Stimulated activated CD8-positive, alpha-beta memory T cell treated with anti-CD3 and anti-CD28 coated beads, Interleukin-7, amount 100 ng/mL, for 4 hours (primary cell): ENCODE data around the gene PRKD1.

Experiments
- DNase-seq, 2 donors: peaks; one replicate each; pipeline ENCODE4 v3.0.0-alpha.2; 2020; ENCODE audit warnings: low read depth in 2 of 2

Gene PRKD1

GRCh38 chr14:29927376-29928116 is at the start of gene PRKD1:
TSS of gene PRKD1 (minus strand) at chr14:29927847.
- no peak for DNase-seq

GRCh38 chr14:29971101-29971500 is 43.5 kb upstream of the PRKD1 start:
- DNase-seq, result no peak

GRCh38 chr14:29955087-29955486 is 27.4 kb upstream of the PRKD1 start:
- DNase-seq, result no peak

GRCh38 chr14:29953501-29953900 is 25.9 kb upstream of the PRKD1 start:
- no peak for DNase-seq

GRCh38 chr14:29944091-29944490 is 16.4 kb upstream of the PRKD1 start:
- no peak for DNase-seq

GRCh38 chr14:29941401-29941800 is 13.8 kb upstream of the PRKD1 start:
- no peak for DNase-seq

- no peak for DNase-seq
Observed at GRCh38 chr14:29940482-29940881, 12.8 kb upstream of the PRKD1 start.

GRCh38 chr14:29937116-29937515 is 9.5 kb upstream of the PRKD1 start:
- DNase-seq, result no peak

- no peak for DNase-seq
Observed at GRCh38 chr14:29930283-29930682, 2.6 kb upstream of the PRKD1 start.

GRCh38 chr14:29928117-29928640 is 532 bp upstream of the PRKD1 start:
- DNase-seq, result no peak

- DNase-seq, result no peak
Observed at GRCh38 chr14:29926701-29927375, 809 bp downstream of the PRKD1 start.

- no peak for DNase-seq
Observed at GRCh38 chr14:29926228-29926627, 1.4 kb downstream of the PRKD1 start.

- no peak for DNase-seq
Observed at GRCh38 chr14:29925736-29926135, 1.9 kb downstream of the PRKD1 start.

- no peak for DNase-seq
Observed at GRCh38 chr14:29925101-29925722, 2.4 kb downstream of the PRKD1 start.

- DNase-seq, result no peak
Observed at GRCh38 chr14:29919845-29920244, 7.8 kb downstream of the PRKD1 start.

GRCh38 chr14:29918981-29919380 is 8.7 kb downstream of the PRKD1 start:
- no peak for DNase-seq

GRCh38 chr14:29913566-29913965 is 14.1 kb downstream of the PRKD1 start:
- no peak for DNase-seq

- DNase-seq, result no peak
Observed at GRCh38 chr14:29911810-29912209, 15.8 kb downstream of the PRKD1 start.

- DNase-seq, result no peak
Observed at GRCh38 chr14:29908652-29909577, 18.7 kb downstream of the PRKD1 start.

- no peak for DNase-seq
Observed at GRCh38 chr14:29906256-29906870, 21.3 kb downstream of the PRKD1 start.

- no peak for DNase-seq
Observed at GRCh38 chr14:29905543-29905942, 22.1 kb downstream of the PRKD1 start.
